ENCODE measurements around the gene PPIL1. TPM values are rescaled to one million over a fixed set of nuclear protein-coding genes. Genes with fewer than 3 reads are reported as not detected.

Gene PPIL1
- total and polyA plus RNA-seq, 10 of the 15 experiments (the other 5 are each of a cell fraction or from before 2014, with no cell fraction given) = 39.5 to 95.8 (median 70.5) TPM

- TF ChIP-seq, protein P1, sequence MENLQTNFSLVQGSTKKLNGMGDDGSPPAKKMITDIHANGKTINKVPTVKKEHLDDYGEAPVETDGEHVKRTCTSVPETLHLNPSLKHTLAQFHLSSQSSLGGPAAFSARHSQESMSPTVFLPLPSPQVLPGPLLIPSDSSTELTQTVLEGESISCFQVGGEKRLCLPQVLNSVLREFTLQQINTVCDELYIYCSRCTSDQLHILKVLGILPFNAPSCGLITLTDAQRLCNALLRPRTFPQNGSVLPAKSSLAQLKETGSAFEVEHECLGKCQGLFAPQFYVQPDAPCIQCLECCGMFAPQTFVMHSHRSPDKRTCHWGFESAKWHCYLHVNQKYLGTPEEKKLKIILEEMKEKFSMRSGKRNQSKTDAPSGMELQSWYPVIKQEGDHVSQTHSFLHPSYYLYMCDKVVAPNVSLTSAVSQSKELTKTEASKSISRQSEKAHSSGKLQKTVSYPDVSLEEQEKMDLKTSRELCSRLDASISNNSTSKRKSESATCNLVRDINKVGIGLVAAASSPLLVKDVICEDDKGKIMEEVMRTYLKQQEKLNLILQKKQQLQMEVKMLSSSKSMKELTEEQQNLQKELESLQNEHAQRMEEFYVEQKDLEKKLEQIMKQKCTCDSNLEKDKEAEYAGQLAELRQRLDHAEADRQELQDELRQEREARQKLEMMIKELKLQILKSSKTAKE (IDR thresholded peaks at IDR 0.05; ENCODE audit: low read depth, poor library complexity, severe bottlenecking) = peak; percentile 34
- TF ChIP-seq SREBF2 (IDR thresholded peaks at IDR 0.05; ENCODE audit: low read length) (peak; percentile 60; the same call in 1 of the 2 replicates), SREBF1 (IDR thresholded peaks at IDR 0.05; ENCODE audit: low read length) (no peak), ZNF207 (IDR thresholded peaks at IDR 0.05; ENCODE audit: borderline replicate concordance) (peak; percentile 85; the same call in 1 of the 2 replicates), ZBTB11 (CRISPR knock-in tag; IDR thresholded peaks at IDR 0.05) (peak; percentile 90), CBFB (IDR thresholded peaks at IDR 0.05; ENCODE audit: low read depth) (peak; percentile 47; the same call in 1 of the 2 replicates), ZBED1 (IDR thresholded peaks at IDR 0.05; ENCODE audit: borderline replicate concordance) (no peak), SIX5 (IDR thresholded peaks at IDR 0.05; ENCODE audit: low read depth, low read length, severe bottlenecking) (peak; percentile 37), CBX5 (IDR thresholded peaks at IDR 0.05; ENCODE audit: low read depth) (no peak), PAX5 (IDR thresholded peaks at IDR 0.05; ENCODE audit: borderline replicate concordance, low read depth, low read length) (no peak), NFYA (IDR thresholded peaks at IDR 0.05; ENCODE audit: borderline replicate concordance, low read depth, low read length) (peak; percentile 21; the same call in 1 of the 2 replicates), RAD51 (IDR thresholded peaks at IDR 0.05) (no peak), POU2F2 (IDR thresholded peaks at IDR 0.05; ENCODE audit: borderline replicate concordance, low read depth, low read length) (peak; percentile 72; the same call in 1 of the 3 replicates), CBX3 (IDR thresholded peaks at IDR 0.05; ENCODE audit: borderline replicate concordance, low read depth) (no peak), ETV6 (conservative IDR thresholded peaks at IDR 0.05 in 1 of 2, IDR thresholded peaks at IDR 0.05 in 1 of 2; ENCODE audit: borderline replicate concordance in 1 of 2, low read depth in 1 of 2) (0 out of 4 replicates have a peak, but pooled peaks of 1 of the 2 experiments have one; percentile 28), IRF5 (IDR thresholded peaks at IDR 0.05; ENCODE audit: borderline replicate concordance) (no peak), SP1 (IDR thresholded peaks at IDR 0.05; ENCODE audit: low read depth, low read length) (no peak), RUNX3 (IDR thresholded peaks at IDR 0.05; ENCODE audit: low read length) (peak; percentile 28), MTA3 (IDR thresholded peaks at IDR 0.05; ENCODE audit: borderline replicate concordance, low read length) (no peak), TBL1XR1 (IDR thresholded peaks at IDR 0.05; ENCODE audit: low read depth, low read length) (no peak)
- TF ChIP-seq, protein P2, sequence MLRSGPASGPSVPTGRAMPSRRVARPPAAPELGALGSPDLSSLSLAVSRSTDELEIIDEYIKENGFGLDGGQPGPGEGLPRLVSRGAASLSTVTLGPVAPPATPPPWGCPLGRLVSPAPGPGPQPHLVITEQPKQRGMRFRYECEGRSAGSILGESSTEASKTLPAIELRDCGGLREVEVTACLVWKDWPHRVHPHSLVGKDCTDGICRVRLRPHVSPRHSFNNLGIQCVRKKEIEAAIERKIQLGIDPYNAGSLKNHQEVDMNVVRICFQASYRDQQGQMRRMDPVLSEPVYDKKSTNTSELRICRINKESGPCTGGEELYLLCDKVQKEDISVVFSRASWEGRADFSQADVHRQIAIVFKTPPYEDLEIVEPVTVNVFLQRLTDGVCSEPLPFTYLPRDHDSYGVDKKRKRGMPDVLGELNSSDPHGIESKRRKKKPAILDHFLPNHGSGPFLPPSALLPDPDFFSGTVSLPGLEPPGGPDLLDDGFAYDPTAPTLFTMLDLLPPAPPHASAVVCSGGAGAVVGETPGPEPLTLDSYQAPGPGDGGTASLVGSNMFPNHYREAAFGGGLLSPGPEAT (IDR thresholded peaks at IDR 0.05; ENCODE audit: low read depth) = peak; percentile 89
These were observed at the start of gene PPIL1 (continued) for GRCh38 chr6:36874443-36875249.

All from GM12878 (cell line).